MCF 10A (cell line): Measurements from ENCODE around the gene ARL15. TPM values are rescaled to one million over a fixed set of nuclear protein-coding genes. Genes with fewer than 3 reads are reported as not detected.
"Not testable (repeated sequence)": the region's sequence is repeated elsewhere in the genome, so short reads cannot be mapped to it uniquely, and the experiment has no call there.

Experiments
- BruUV-seq: library from RNA; stranded (reverse); fragments of 400-500 nt; replicated peaks from 2 replicates; lab custom pipeline; 2021; lab: Mats Ljungman, UMichigan
- CTCF ChIA-PET: fragments of 300-600 bp; sonication (Branson Sonifier 250); formaldehyde crosslinking; extraction: SDS; loops from one replicate; lab custom pipeline; 2021; ENCODE audit warnings: antibody characterized with exemption, inconsistent platforms; lab: Yijun Ruan, JAX
- POLR2A ChIA-PET: fragments of 300-600, 350-650 bp; sonication (Branson Sonifier 250); formaldehyde crosslinking; extraction: SDS; loops from one replicate; lab custom pipeline; 2020; ENCODE audit warnings: antibody characterized with exemption, inconsistent platforms; lab: Yijun Ruan, JAX
- DNase-seq: peaks from one replicate; pipeline ENCODE4 v3.0.0-alpha.2; 2018; ENCODE audit not compliant: unreplicated experiment
- H3K27ac Mint-ChIP-seq: one replicate; pipeline ENCODE4 v1.8.0; 2022; ENCODE audit warnings: mild to moderate bottlenecking, low read depth, mixed read lengths; ENCODE audit not compliant: unreplicated experiment
- H3K27me3 Mint-ChIP-seq: one replicate; pipeline ENCODE4 v1.8.0; 2022; ENCODE audit warnings: mixed read lengths; ENCODE audit not compliant: insufficient read depth, unreplicated experiment
- H3K36me3 Mint-ChIP-seq: one replicate; pipeline ENCODE4 v1.8.0; 2022; ENCODE audit warnings: mild to moderate bottlenecking, moderate library complexity, mixed read lengths; ENCODE audit not compliant: insufficient read depth, unreplicated experiment
- H3K4me1 Mint-ChIP-seq: one replicate; pipeline ENCODE4 v1.8.0; 2022; ENCODE audit warnings: mixed read lengths; ENCODE audit not compliant: insufficient read depth, unreplicated experiment
- H3K4me3 Mint-ChIP-seq: one replicate; pipeline ENCODE4 v1.8.0; 2022; ENCODE audit warnings: mild to moderate bottlenecking, moderate library complexity, mixed read lengths; ENCODE audit not compliant: unreplicated experiment
- H3K9me3 Mint-ChIP-seq: one replicate; pipeline ENCODE4 v1.8.0; 2022; ENCODE audit warnings: mixed read lengths; ENCODE audit not compliant: unreplicated experiment
- CTCF ChIP-seq: fragments of 200-600 bp; IDR thresholded peaks from one replicate; pipeline ENCODE4 v1.8.0; 2022; ENCODE audit warnings: antibody characterized with exemption, mild to moderate bottlenecking; ENCODE audit not compliant: unreplicated experiment
- intact Hi-C: fragments of 100-400 bp; cut with micrococcal nuclease; formaldehyde crosslinking; loops from 2 replicates; pipeline ENCODE4 v1.14.1; 2022
- total RNA-seq: library from RNA; stranded (reverse); gene quantifications from 2 replicates; pipeline ENCODE4 v1.2.3, GENCODE V29; 2022

The ARL15 gene
- total RNA-seq, 1 experiment from 2014 or later, result 11.3 TPM

DNA sequence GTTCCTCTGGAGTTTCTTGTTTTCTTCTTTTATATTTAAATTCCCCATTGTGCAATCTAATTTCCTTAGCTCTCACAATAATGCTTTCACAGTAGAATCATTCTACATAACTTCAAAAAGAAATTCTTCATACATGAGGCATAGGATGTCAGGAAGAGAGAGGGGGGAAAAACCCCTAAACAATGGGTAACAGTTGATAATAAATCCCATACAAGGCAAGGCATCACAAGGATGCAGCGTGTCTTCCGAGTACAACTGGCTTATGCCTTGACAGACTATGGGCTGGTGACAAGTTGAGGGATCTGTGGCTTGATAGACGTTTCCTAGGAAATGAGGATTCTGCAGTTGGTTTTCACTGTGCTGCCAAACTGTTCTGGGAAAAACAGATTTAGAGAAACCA, 247.4 kb downstream of the ARL15 start:
- CTCF ChIA-PET, result no interaction called here
- H3K4me1 Mint-ChIP-seq, result no peaks in the 10 kb centered on the region
- peaks cover 6% of the 10 kb centered on the region for H3K36me3 Mint-ChIP-seq
- H3K27me3 Mint-ChIP-seq, result no peaks in the 10 kb centered on the region
- no peak overlapping the region for H3K4me3 Mint-ChIP-seq
- intact Hi-C loops, result loop anchor here (10.0 kb wide), 1 partner anchor 588 kb away; no protein-coding TSS in a partner anchor
- no peak for TF ChIP-seq CTCF
- no peak for DNase-seq
- H3K9me3 Mint-ChIP-seq, result no peaks in the 10 kb centered on the region
- H3K27ac Mint-ChIP-seq, result no peak overlapping the region
- POLR2A ChIA-PET, result no interaction called here
- BruUV-seq, result no TSS peak

GRCh38 chr5:54060919-54061318, 249.5 kb downstream of the ARL15 start:
- intact Hi-C loops, result loop anchor here (10.0 kb wide), 1 partner anchor 586 kb away; no protein-coding TSS in a partner anchor
- POLR2A ChIA-PET, H3K36me3 Mint-ChIP-seq, DNase-seq, BruUV-seq, H3K9me3 Mint-ChIP-seq, H3K27me3 Mint-ChIP-seq, H3K4me1 Mint-ChIP-seq, H3K4me3 Mint-ChIP-seq, H3K27ac Mint-ChIP-seq: not testable (repeated sequence)
- CTCF ChIA-PET, result interaction anchor here (1.2 kb wide), 1 partner anchor 11 kb away, joined by 7 read pairs; no protein-coding TSS in a partner anchor

- intact Hi-C loops, result no loop called here
- H3K36me3 Mint-ChIP-seq, result no peaks in the 10 kb centered on the region
- BruUV-seq, result no TSS peak
- no peaks in the 10 kb centered on the region for H3K9me3 Mint-ChIP-seq
- H3K4me1 Mint-ChIP-seq, result peaks cover 2% of the 10 kb centered on the region
- no peak for TF ChIP-seq CTCF
- no peak overlapping the region for H3K4me3 Mint-ChIP-seq
- POLR2A ChIA-PET, result no interaction called here
- H3K27me3 Mint-ChIP-seq, result no peaks in the 10 kb centered on the region
- DNase-seq, result no peak
- H3K27ac Mint-ChIP-seq, result no peak overlapping the region
- CTCF ChIA-PET, result no interaction called here
Observed at GRCh38 chr5:54049963-54050362, 260.4 kb downstream of the ARL15 start.

- ChIA-PET POLR2A (no interaction called here), CTCF (no interaction called here)
- H3K27ac Mint-ChIP-seq, result no peak overlapping the region
- no peak overlapping the region for H3K4me3 Mint-ChIP-seq
- intact Hi-C loops, result no loop called here
- no peaks in the 10 kb centered on the region for H3K36me3 Mint-ChIP-seq
- TF ChIP-seq CTCF, result no peak
- H3K4me1 Mint-ChIP-seq, result no peaks in the 10 kb centered on the region
- DNase-seq, result no peak
- no TSS peak for BruUV-seq
- H3K27me3 Mint-ChIP-seq, result no peaks in the 10 kb centered on the region
- H3K9me3 Mint-ChIP-seq, result no peaks in the 10 kb centered on the region
Observed at GRCh38 chr5:54049144-54049543, 261.2 kb downstream of the ARL15 start.
